Measurements from ENCODE around the gene C1orf52. TPM values are rescaled to one million over a fixed set of nuclear protein-coding genes. Genes with fewer than 3 reads are reported as not detected.
A peak's percentile ranks its signal among the peaks of the same experiment; 100 is the strongest.

Gene C1orf52
- 10 to 100 TPM; 12.7 to 27.2 (median 21.0) TPM for total RNA-seq

- peaks cover 0 to 52% (median 19%) of the 10 kb centered on the region in 3 donors for H3K4me1 ChIP-seq
These were observed at the start of gene C1orf52 for GRCh38 chr1:85259118-85259911. TSS of gene C1orf52 (minus strand) at chr1:85259662. CDS start at chr1:85259633, 29 bp downstream.

GRCh38 chr1:85308833-85309350, 49.4 kb upstream of the C1orf52 start:
- Histone ChIP-seq H3K4me1 (peaks cover 0 to 12% (median 7%) of the 10 kb centered on the region in 3 donors), H3K27ac (no peak overlapping the region), H3K9me3 (no peaks in the 10 kb centered on the region), H3K27me3 (no peaks in the 10 kb centered on the region), H3K4me3 (no peak overlapping the region), H3K36me3 (no peaks in the 10 kb centered on the region)
- WGBS, 2 donors (ENCODE audit: low coverage in 1 of 2), result 74 to 80% methylated on average over 3 to 4 of the region's 4 CpGs
- no peak for TF ChIP-seq EP300 (IDR thresholded peaks at IDR 0.05)
- TF ChIP-seq POLR2A (IDR thresholded peaks at IDR 0.05), result no peak
- TF ChIP-seq CTCF (IDR thresholded peaks at IDR 0.05), result no peak
- TF ChIP-seq POLR2AphosphoS5 (IDR thresholded peaks at IDR 0.05), result no peak
- ATAC-seq, result no peak

More at GRCh38 chr1:85259118-85259911, at the start of gene C1orf52:
- H3K4me3 ChIP-seq, result peak within 1 kb of the TSS; percentile 74 to 77
- H3K9me3 ChIP-seq, result no peaks in the 10 kb centered on the region
- ATAC-seq, result peak; percentile 97
- peak within 1 kb of the TSS; percentile 51 to 92 (median 88) for H3K27ac ChIP-seq
- H3K36me3 ChIP-seq, result peaks cover 0 to 35% of the 10 kb centered on the region in 2 donors
- WGBS, 2 donors (ENCODE audit: low coverage in 1 of 2), result 0% methylated on average over 3 to 7 of the region's 65 CpGs
- no peaks in the 10 kb centered on the region for H3K27me3 ChIP-seq
- TF ChIP-seq CTCF (IDR thresholded peaks at IDR 0.05) (peak; percentile 94 to 99 (median 98)), POLR2A (IDR thresholded peaks at IDR 0.05) (peak; percentile 62 to 81), POLR2AphosphoS5 (IDR thresholded peaks at IDR 0.05) (peak; percentile 87), EP300 (IDR thresholded peaks at IDR 0.05) (no peak)

GRCh38 chr1:85307987-85308832, 48.7 kb upstream of the C1orf52 start:
- Histone ChIP-seq H3K27me3 (no peaks in the 10 kb centered on the region), H3K4me3 (no peak overlapping the region), H3K36me3 (no peaks in the 10 kb centered on the region), H3K4me1 (peaks cover 0 to 10% (median 7%) of the 10 kb centered on the region in 3 donors), H3K27ac (no peak overlapping the region), H3K9me3 (no peaks in the 10 kb centered on the region)
- WGBS, 2 donors (ENCODE audit: low coverage in 1 of 2), result 19 to 45% methylated on average over 9 to 18 of the region's 27 CpGs
- no peak for TF ChIP-seq EP300 (IDR thresholded peaks at IDR 0.05)
- peak; percentile 89 to 98 (median 98) for TF ChIP-seq CTCF (IDR thresholded peaks at IDR 0.05)
- no peak for TF ChIP-seq POLR2A (IDR thresholded peaks at IDR 0.05)
- TF ChIP-seq POLR2AphosphoS5 (IDR thresholded peaks at IDR 0.05), result no peak
- ATAC-seq, result peak; percentile 92

- Histone ChIP-seq H3K4me3 (no peak overlapping the region), H3K4me1 (peaks cover 0 to 10% (median 7%) of the 10 kb centered on the region in 3 donors), H3K27ac (no peak overlapping the region), H3K36me3 (no peaks in the 10 kb centered on the region), H3K27me3 (no peaks in the 10 kb centered on the region), H3K9me3 (no peaks in the 10 kb centered on the region)
- TF ChIP-seq POLR2A (IDR thresholded peaks at IDR 0.05) (no peak), POLR2AphosphoS5 (IDR thresholded peaks at IDR 0.05) (no peak), EP300 (IDR thresholded peaks at IDR 0.05) (no peak), CTCF (IDR thresholded peaks at IDR 0.05) (no peak)
- no peak for ATAC-seq
- WGBS, 2 donors (ENCODE audit: low coverage in 1 of 2), result 93 to 100% methylated on average over 1 to 3 of the region's 4 CpGs
These were observed 46.8 kb upstream of the C1orf52 start for GRCh38 chr1:85306236-85306635.
